ENCODE results near the gene MAK.
"Not testable (repeated sequence)": the region's sequence is repeated elsewhere in the genome, so short reads cannot be mapped to it uniquely, and the experiment has no call there.

The MAK gene

GRCh38 chr6:10743515-10743914, 94.8 kb downstream of the MAK start:
- Mint-ChIP-seq H3K36me3 (ENCODE audit: low read depth) (peaks cover 28% of the 10 kb centered on the region), H3K4me3 (no peak overlapping the region), H3K4me1 (ENCODE audit: low read depth) (peaks cover 19% of the 10 kb centered on the region), H3K27me3 (no peaks in the 10 kb centered on the region), H3K27ac (no peak overlapping the region), H3K9me3 (no peaks in the 10 kb centered on the region)
- no peak for DNase-seq

- Mint-ChIP-seq H3K27ac (no peak overlapping the region), H3K36me3 (ENCODE audit: low read depth) (peaks cover 18% of the 10 kb centered on the region), H3K27me3 (no peaks in the 10 kb centered on the region), H3K4me3 (no peak overlapping the region), H3K9me3 (no peaks in the 10 kb centered on the region), H3K4me1 (ENCODE audit: low read depth) (peaks cover 17% of the 10 kb centered on the region)
- no peak for DNase-seq
Observed at GRCh38 chr6:10742251-10742650, 96.1 kb downstream of the MAK start.

- H3K9me3 Mint-ChIP-seq, H3K4me3 Mint-ChIP-seq, H3K27me3 Mint-ChIP-seq, DNase-seq, H3K27ac Mint-ChIP-seq: not testable (repeated sequence)
- peaks cover 11% of the 10 kb centered on the region for H3K4me1 Mint-ChIP-seq (ENCODE audit: low read depth)
- H3K36me3 Mint-ChIP-seq (ENCODE audit: low read depth): peaks cover 12% of the 10 kb centered on the region
Observed at GRCh38 chr6:10741643-10742042, 96.7 kb downstream of the MAK start.

- Mint-ChIP-seq H3K4me3 (no peak overlapping the region), H3K9me3 (no peaks in the 10 kb centered on the region), H3K4me1 (ENCODE audit: low read depth) (peaks cover 1% of the 10 kb centered on the region), H3K27me3 (no peaks in the 10 kb centered on the region), H3K27ac (no peak overlapping the region), H3K36me3 (ENCODE audit: low read depth) (peaks cover 12% of the 10 kb centered on the region)
- no peak for DNase-seq
Observed at GRCh38 chr6:10740061-10740460, 98.3 kb downstream of the MAK start.

- H3K4me1 Mint-ChIP-seq (ENCODE audit: low read depth): no peaks in the 10 kb centered on the region
- H3K27me3 Mint-ChIP-seq: no peaks in the 10 kb centered on the region
- DNase-seq: no peak
- H3K27ac Mint-ChIP-seq: no peak overlapping the region
- H3K9me3 Mint-ChIP-seq: no peaks in the 10 kb centered on the region
- peaks cover 25% of the 10 kb centered on the region for H3K36me3 Mint-ChIP-seq (ENCODE audit: low read depth)
- no peak overlapping the region for H3K4me3 Mint-ChIP-seq
Observed at GRCh38 chr6:10736731-10737130, 101.6 kb downstream of the MAK start.

- Mint-ChIP-seq H3K27me3 (no peaks in the 10 kb centered on the region), H3K9me3 (no peaks in the 10 kb centered on the region), H3K4me3 (no peak overlapping the region), H3K36me3 (ENCODE audit: low read depth) (peaks cover 41% of the 10 kb centered on the region), H3K27ac (no peak overlapping the region), H3K4me1 (ENCODE audit: low read depth) (no peaks in the 10 kb centered on the region)
- DNase-seq: no peak
Observed at GRCh38 chr6:10733863-10734262, 104.5 kb downstream of the MAK start.

- H3K27ac Mint-ChIP-seq: no peak overlapping the region
Observed at GRCh38 chr6:10733151-10733715, 105.1 kb downstream of the MAK start.

GRCh38 chr6:10730254-10730653, 108.1 kb downstream of the MAK start:
- Mint-ChIP-seq H3K36me3 (ENCODE audit: low read depth) (peaks cover 74% of the 10 kb centered on the region), H3K27me3 (no peaks in the 10 kb centered on the region), H3K4me1 (ENCODE audit: low read depth) (peaks cover 12% of the 10 kb centered on the region), H3K4me3 (no peak overlapping the region), H3K27ac (peak overlapping the region; percentile 1), H3K9me3 (no peaks in the 10 kb centered on the region)
- DNase-seq: no peak

More at GRCh38 chr6:10733151-10733715, 105.1 kb downstream of the MAK start:
- no peaks in the 10 kb centered on the region for H3K27me3 Mint-ChIP-seq
- no peak for DNase-seq
- H3K9me3 Mint-ChIP-seq: no peaks in the 10 kb centered on the region
- no peaks in the 10 kb centered on the region for H3K4me1 Mint-ChIP-seq (ENCODE audit: low read depth)
- H3K4me3 Mint-ChIP-seq: no peak overlapping the region
- peaks cover 47% of the 10 kb centered on the region for H3K36me3 Mint-ChIP-seq (ENCODE audit: low read depth)

GRCh38 chr6:10725716-10726115, 112.6 kb downstream of the MAK start:
- Mint-ChIP-seq H3K27me3 (no peaks in the 10 kb centered on the region), H3K36me3 (ENCODE audit: low read depth) (peaks cover 73% of the 10 kb centered on the region), H3K9me3 (no peaks in the 10 kb centered on the region), H3K27ac (peak overlapping the region; percentile 60), H3K4me3 (no peak overlapping the region), H3K4me1 (ENCODE audit: low read depth) (peaks cover 50% of the 10 kb centered on the region)
- no peak for DNase-seq

GRCh38 chr6:10725044-10725443, 113.3 kb downstream of the MAK start:
- Mint-ChIP-seq H3K4me1 (ENCODE audit: low read depth) (peaks cover 50% of the 10 kb centered on the region), H3K27me3 (no peaks in the 10 kb centered on the region), H3K36me3 (ENCODE audit: low read depth) (peaks cover 66% of the 10 kb centered on the region), H3K4me3 (no peak overlapping the region), H3K27ac (peak overlapping the region; percentile 52), H3K9me3 (no peaks in the 10 kb centered on the region)
- DNase-seq: no peak

GRCh38 chr6:10723567-10723881, 114.8 kb downstream of the MAK start:
- Mint-ChIP-seq H3K36me3 (ENCODE audit: low read depth) (peaks cover 60% of the 10 kb centered on the region), H3K27me3 (no peaks in the 10 kb centered on the region), H3K9me3 (peaks cover 4% of the 10 kb centered on the region), H3K4me3 (peak overlapping the region; percentile 94), H3K4me1 (ENCODE audit: low read depth) (peaks cover 57% of the 10 kb centered on the region), H3K27ac (peak overlapping the region; percentile 95)
- no peak for DNase-seq

- H3K4me3 Mint-ChIP-seq: peak within 1 kb of the TSS; percentile 94
- peak; percentile 93 for DNase-seq
- H3K9me3 Mint-ChIP-seq: peaks cover 4% of the 10 kb centered on the region
- peaks cover 57% of the 10 kb centered on the region for H3K4me1 Mint-ChIP-seq (ENCODE audit: low read depth)
- H3K36me3 Mint-ChIP-seq (ENCODE audit: low read depth): peaks cover 55% of the 10 kb centered on the region
- no peaks in the 10 kb centered on the region for H3K27me3 Mint-ChIP-seq
- H3K27ac Mint-ChIP-seq: peak within 1 kb of the TSS; percentile 95
Observed at GRCh38 chr6:10722820-10723566, 115.3 kb downstream of the MAK start, which contains the start of gene TMEM14C. Gene TMEM14C (plus strand): TSS chr6:10723070. CDS start chr6:10724614, 1,544 bp downstream.

GRCh38 chr6:10722570-10722819, 115.8 kb downstream of the MAK start:
- DNase-seq: no peak
- no peaks in the 10 kb centered on the region for H3K27me3 Mint-ChIP-seq
- peaks cover 56% of the 10 kb centered on the region for H3K4me1 Mint-ChIP-seq (ENCODE audit: low read depth)
- H3K4me3 Mint-ChIP-seq: peak overlapping the region; percentile 94
- H3K27ac Mint-ChIP-seq: peak overlapping the region; percentile 95
- peaks cover 51% of the 10 kb centered on the region for H3K36me3 Mint-ChIP-seq (ENCODE audit: low read depth)
- H3K9me3 Mint-ChIP-seq: peaks cover 4% of the 10 kb centered on the region

GRCh38 chr6:10721850-10722569, 116.3 kb downstream of the MAK start:
- Mint-ChIP-seq H3K27ac (peak overlapping the region; percentile 95), H3K4me3 (peak overlapping the region; percentile 94), H3K36me3 (ENCODE audit: low read depth) (peaks cover 47% of the 10 kb centered on the region), H3K9me3 (peaks cover 4% of the 10 kb centered on the region), H3K4me1 (ENCODE audit: low read depth) (peaks cover 54% of the 10 kb centered on the region), H3K27me3 (no peaks in the 10 kb centered on the region)
- DNase-seq: no peak

All from activated T-cell treated with anti-CD3 and anti-CD28 coated beads, Interleukin-2, amount 50 U/mL, for 24 hours (primary cell).